ENCODE data around the gene GAP43. TPM values are rescaled to one million over a fixed set of nuclear protein-coding genes. Genes with fewer than 3 reads are reported as not detected.

The GAP43 gene
- total RNA-seq, 1 donor from 2014 or later, result 16.1 TPM

- Mint-ChIP-seq H3K4me1 (ENCODE audit: unreplicated experiment) (peaks cover 26% of the 10 kb centered on the region), H3K27ac (ENCODE audit: unreplicated experiment) (peak overlapping the region; percentile 94), H3K4me3 (ENCODE audit: unreplicated experiment) (peak overlapping the region; percentile 82), H3K36me3 (ENCODE audit: low read depth, unreplicated experiment) (no peaks in the 10 kb centered on the region), H3K9me3 (ENCODE audit: unreplicated experiment) (no peaks in the 10 kb centered on the region), H3K27me3 (ENCODE audit: unreplicated experiment) (peaks cover 2% of the 10 kb centered on the region)
- no peak for TF ChIP-seq CTCF (IDR thresholded peaks at IDR 0.05; ENCODE audit: unreplicated experiment)
- DNase-seq (ENCODE audit: low spot score), result no peak
These were observed 36.2 kb downstream of the GAP43 start for GRCh38 chr3:115659253-115660220.

GRCh38 chr3:115660646-115661337, 37.5 kb downstream of the GAP43 start:
- Mint-ChIP-seq H3K27ac (ENCODE audit: unreplicated experiment) (no peak overlapping the region), H3K27me3 (ENCODE audit: unreplicated experiment) (peaks cover 3% of the 10 kb centered on the region), H3K4me1 (ENCODE audit: unreplicated experiment) (peaks cover 26% of the 10 kb centered on the region)

GRCh38 chr3:115662356-115662755, 39.0 kb downstream of the GAP43 start:
- no peak overlapping the region for H3K27ac Mint-ChIP-seq (ENCODE audit: unreplicated experiment)
- H3K27me3 Mint-ChIP-seq (ENCODE audit: unreplicated experiment), result peaks cover 4% of the 10 kb centered on the region
- no peak overlapping the region for H3K4me3 Mint-ChIP-seq (ENCODE audit: unreplicated experiment)
- peaks cover 27% of the 10 kb centered on the region for H3K4me1 Mint-ChIP-seq (ENCODE audit: unreplicated experiment)
- DNase-seq (ENCODE audit: low spot score), result no peak
- H3K9me3 Mint-ChIP-seq (ENCODE audit: unreplicated experiment), result no peaks in the 10 kb centered on the region
- TF ChIP-seq CTCF (IDR thresholded peaks at IDR 0.05; ENCODE audit: unreplicated experiment), result no peak
- H3K36me3 Mint-ChIP-seq (ENCODE audit: low read depth, unreplicated experiment), result no peaks in the 10 kb centered on the region

More at GRCh38 chr3:115660646-115661337, 37.5 kb downstream of the GAP43 start:
- DNase-seq (ENCODE audit: low spot score), result no peak
- Mint-ChIP-seq H3K9me3 (ENCODE audit: unreplicated experiment) (no peaks in the 10 kb centered on the region), H3K36me3 (ENCODE audit: low read depth, unreplicated experiment) (no peaks in the 10 kb centered on the region), H3K4me3 (ENCODE audit: unreplicated experiment) (no peak overlapping the region)
- no peak for TF ChIP-seq CTCF (IDR thresholded peaks at IDR 0.05; ENCODE audit: unreplicated experiment)

- Mint-ChIP-seq H3K27me3 (ENCODE audit: unreplicated experiment) (peaks cover 6% of the 10 kb centered on the region), H3K36me3 (ENCODE audit: low read depth, unreplicated experiment) (no peaks in the 10 kb centered on the region), H3K4me1 (ENCODE audit: unreplicated experiment) (peaks cover 24% of the 10 kb centered on the region), H3K9me3 (ENCODE audit: unreplicated experiment) (no peaks in the 10 kb centered on the region), H3K27ac (ENCODE audit: unreplicated experiment) (no peak overlapping the region), H3K4me3 (ENCODE audit: unreplicated experiment) (no peak overlapping the region)
- DNase-seq (ENCODE audit: low spot score), result no peak
- TF ChIP-seq CTCF (IDR thresholded peaks at IDR 0.05; ENCODE audit: unreplicated experiment), result no peak
These were observed 40.1 kb downstream of the GAP43 start for GRCh38 chr3:115663414-115663813.

Measured in endothelial cell (in vitro differentiated cells).